Activated CD4-positive, alpha-beta T cell treated with anti-CD3 and anti-CD28 coated beads, Interleukin-2, amount 10 ng/mL, durations not matched to agents 24 days and 14 days (primary cell): Measurements from ENCODE around the gene BRPF1. TPM values are rescaled to one million over a fixed set of nuclear protein-coding genes. Genes with fewer than 3 reads are reported as not detected.
A peak's percentile ranks its signal among the peaks of the same experiment; 100 is the strongest.

Experiments
- DNase-seq: peaks from one replicate; pipeline ENCODE4 v3.0.0; 2022
- H3K27ac Mint-ChIP-seq: one replicate; pipeline ENCODE4 v1.8.0; 2022; ENCODE audit warnings: mild to moderate bottlenecking, mixed read lengths
- H3K27me3 Mint-ChIP-seq: one replicate; pipeline ENCODE4 v1.8.0; 2022; ENCODE audit warnings: mixed read lengths
- H3K36me3 Mint-ChIP-seq: one replicate; pipeline ENCODE4 v1.8.0; 2022; ENCODE audit warnings: low read depth, mild to moderate bottlenecking, mixed read lengths
- H3K4me1 Mint-ChIP-seq: one replicate; pipeline ENCODE4 v1.8.0; 2021; ENCODE audit warnings: mixed read lengths
- H3K4me3 Mint-ChIP-seq: one replicate; pipeline ENCODE4 v1.8.0; 2022; ENCODE audit warnings: mild to moderate bottlenecking, moderate library complexity, mixed read lengths
- H3K9me3 Mint-ChIP-seq: one replicate; pipeline ENCODE4 v1.8.0; 2021; ENCODE audit warnings: mixed read lengths
- intact Hi-C: fragments of 100-400 bp; cut with micrococcal nuclease; formaldehyde crosslinking; loops from one replicate; pipeline ENCODE4 v1.15.1; 2023
- total RNA-seq: library from RNA; stranded (reverse); gene quantifications from 2 replicates; pipeline ENCODE4 v1.2.3, GENCODE V29; 2022

Gene BRPF1
- total RNA-seq, 1 donor from 2014 or later: 45.3 TPM

DNA sequence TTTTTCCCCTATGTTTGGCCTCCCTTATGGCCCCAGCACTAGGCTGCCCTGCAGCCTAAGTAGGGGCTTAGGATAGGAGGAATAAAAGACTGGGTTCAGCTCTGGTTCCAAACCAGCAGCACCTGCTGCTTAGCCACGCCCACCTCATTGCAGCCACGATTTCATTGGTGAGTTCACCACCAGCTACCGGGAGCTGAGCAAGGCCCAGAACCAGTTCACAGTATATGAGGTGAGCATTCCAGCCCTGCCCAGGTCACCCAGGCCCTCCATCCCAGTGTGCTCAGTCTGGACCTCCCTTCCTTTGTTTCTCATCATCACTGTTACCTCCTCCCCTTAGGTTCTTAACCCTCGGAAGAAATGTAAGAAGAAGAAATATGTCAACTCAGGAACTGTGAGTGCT is 16.4 kb upstream of the BRPF1 start:
- Mint-ChIP-seq H3K4me1 (peaks cover 6% of the 10 kb centered on the region), H3K27me3 (peaks cover 18% of the 10 kb centered on the region), H3K27ac (no peak overlapping the region), H3K9me3 (no peaks in the 10 kb centered on the region), H3K36me3 (no peaks in the 10 kb centered on the region), H3K4me3 (no peak overlapping the region)
- no peak for DNase-seq
- intact Hi-C loops: no loop called here

DNA sequence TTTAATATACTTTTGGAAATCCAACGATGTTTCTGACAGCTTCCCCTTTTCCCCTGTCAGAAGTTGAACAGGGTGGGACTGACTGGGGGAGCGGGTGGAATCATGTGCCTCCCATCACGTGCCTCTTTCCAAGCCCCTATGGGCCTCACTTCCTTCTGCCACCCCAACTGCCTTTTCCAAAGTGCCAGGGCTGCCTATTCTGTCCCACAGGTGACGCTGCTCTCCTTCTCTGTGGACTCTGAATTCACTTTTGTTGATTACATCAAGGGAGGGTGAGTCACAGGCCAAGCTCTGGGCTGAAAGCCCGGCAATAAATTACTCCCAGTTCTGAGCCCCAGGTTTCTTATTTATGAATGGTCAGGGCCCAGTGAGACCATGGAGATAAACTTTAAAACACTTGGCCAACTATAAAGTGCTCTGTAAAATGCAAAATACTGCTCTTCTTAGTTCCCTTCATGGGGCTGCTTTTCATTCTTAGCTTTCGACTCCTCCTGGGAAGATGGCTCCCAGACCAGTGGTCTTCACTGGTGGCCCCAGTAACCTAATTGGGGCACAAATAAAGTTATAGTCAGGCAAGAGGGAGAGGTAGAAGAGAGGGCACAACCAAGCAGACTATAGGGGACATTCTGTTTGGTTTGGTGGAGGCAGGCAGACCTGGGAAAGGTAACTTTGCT is 15.6 kb upstream of the BRPF1 start:
- intact Hi-C loops: no loop called here
- H3K9me3 Mint-ChIP-seq: no peaks in the 10 kb centered on the region
- DNase-seq: peak; percentile 71

DNA sequence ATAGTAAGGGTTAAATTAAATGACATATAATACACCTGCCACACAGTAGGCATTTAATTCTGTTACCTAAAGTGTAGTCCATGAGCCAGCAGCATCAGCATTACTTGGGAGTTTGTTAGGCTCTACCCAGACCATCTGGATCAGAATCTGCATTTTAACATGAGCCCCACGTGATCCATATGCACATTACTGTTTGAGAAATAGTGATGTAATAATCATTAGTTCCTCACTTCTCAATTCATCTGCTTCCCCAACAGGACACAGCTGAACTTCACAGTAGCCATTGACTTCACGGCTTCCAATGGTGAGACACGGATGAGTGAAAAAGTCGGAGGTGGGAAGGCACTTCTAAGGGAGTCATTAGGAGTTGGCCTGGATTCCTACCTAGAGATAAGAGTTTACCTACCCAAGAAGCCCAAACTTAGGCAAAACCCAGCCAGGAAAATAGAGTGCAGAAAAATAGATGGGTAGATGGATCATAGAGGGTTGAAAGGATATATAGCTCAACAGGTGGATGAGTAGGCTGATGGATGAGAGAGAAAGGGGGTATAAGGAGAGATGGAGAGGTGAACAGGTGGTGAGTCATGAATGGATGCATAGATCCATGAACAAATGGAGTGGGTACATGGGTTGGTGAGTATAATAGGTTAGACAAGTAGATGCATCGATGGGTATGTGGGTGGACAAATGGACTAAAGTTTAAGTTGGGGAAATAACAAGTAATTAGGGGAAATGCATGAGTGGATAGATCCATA is 14.6 kb upstream of the BRPF1 start:
- Mint-ChIP-seq H3K27ac (no peak overlapping the region), H3K27me3 (peaks cover 12% of the 10 kb centered on the region), H3K4me3 (no peak overlapping the region), H3K4me1 (peaks cover 2% of the 10 kb centered on the region), H3K36me3 (no peaks in the 10 kb centered on the region), H3K9me3 (no peaks in the 10 kb centered on the region)
- no peak for DNase-seq
- intact Hi-C loops: no loop called here

More for the DNA sequence above, 15.6 kb upstream of the BRPF1 start:
- peaks cover 16% of the 10 kb centered on the region for H3K27me3 Mint-ChIP-seq
- no peaks in the 10 kb centered on the region for H3K36me3 Mint-ChIP-seq
- no peak overlapping the region for H3K27ac Mint-ChIP-seq
- no peak overlapping the region for H3K4me3 Mint-ChIP-seq
- peaks cover 2% of the 10 kb centered on the region for H3K4me1 Mint-ChIP-seq

DNA sequence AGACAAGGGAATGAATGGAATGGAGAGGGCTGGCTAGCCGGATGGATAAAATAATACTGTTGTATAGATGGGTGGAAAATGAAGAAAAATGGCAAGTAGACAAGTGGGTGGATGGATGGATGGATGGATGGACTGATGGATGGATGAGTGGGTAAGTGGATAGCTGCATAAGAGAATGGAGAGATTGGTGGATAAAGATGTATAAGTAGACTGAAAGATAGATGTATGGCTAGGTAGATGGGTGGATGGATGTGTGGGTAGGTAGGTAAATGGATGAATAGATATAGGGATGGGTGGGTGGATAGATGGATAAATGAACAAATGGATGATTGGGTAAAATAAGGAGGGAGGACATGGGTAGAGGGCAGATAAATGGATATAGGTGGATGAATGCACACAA is 14.0 kb upstream of the BRPF1 start:
- H3K4me3 Mint-ChIP-seq: no peak overlapping the region
- no peak overlapping the region for H3K27ac Mint-ChIP-seq
- no peaks in the 10 kb centered on the region for H3K9me3 Mint-ChIP-seq
- intact Hi-C loops: no loop called here
- DNase-seq: no peak
- no peaks in the 10 kb centered on the region for H3K36me3 Mint-ChIP-seq
- peaks cover 12% of the 10 kb centered on the region for H3K27me3 Mint-ChIP-seq
- peaks cover 2% of the 10 kb centered on the region for H3K4me1 Mint-ChIP-seq

DNA sequence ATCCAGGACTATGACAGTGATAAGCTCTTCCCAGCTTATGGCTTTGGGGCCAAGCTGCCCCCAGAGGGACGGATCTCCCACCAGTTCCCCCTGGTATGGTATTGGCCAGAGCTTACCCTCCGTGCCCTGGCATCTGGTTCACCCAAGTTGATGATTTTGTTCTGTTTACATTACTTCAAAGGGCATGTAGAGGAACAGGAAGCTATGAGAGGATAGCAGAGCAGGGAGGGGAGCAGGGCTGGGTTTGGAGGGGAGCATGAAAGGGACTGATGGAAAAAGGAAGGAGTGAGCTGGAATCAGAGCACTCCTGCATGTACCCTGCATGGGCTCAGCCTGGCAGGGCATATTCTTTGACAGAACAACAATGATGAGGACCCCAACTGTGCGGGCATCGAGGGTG is 13.4 kb upstream of the BRPF1 start:
- DNase-seq: no peak
- Mint-ChIP-seq H3K36me3 (no peaks in the 10 kb centered on the region), H3K27me3 (peaks cover 11% of the 10 kb centered on the region), H3K4me3 (no peak overlapping the region), H3K4me1 (peaks cover 2% of the 10 kb centered on the region), H3K9me3 (no peaks in the 10 kb centered on the region), H3K27ac (no peak overlapping the region)
- intact Hi-C loops: no loop called here

DNA sequence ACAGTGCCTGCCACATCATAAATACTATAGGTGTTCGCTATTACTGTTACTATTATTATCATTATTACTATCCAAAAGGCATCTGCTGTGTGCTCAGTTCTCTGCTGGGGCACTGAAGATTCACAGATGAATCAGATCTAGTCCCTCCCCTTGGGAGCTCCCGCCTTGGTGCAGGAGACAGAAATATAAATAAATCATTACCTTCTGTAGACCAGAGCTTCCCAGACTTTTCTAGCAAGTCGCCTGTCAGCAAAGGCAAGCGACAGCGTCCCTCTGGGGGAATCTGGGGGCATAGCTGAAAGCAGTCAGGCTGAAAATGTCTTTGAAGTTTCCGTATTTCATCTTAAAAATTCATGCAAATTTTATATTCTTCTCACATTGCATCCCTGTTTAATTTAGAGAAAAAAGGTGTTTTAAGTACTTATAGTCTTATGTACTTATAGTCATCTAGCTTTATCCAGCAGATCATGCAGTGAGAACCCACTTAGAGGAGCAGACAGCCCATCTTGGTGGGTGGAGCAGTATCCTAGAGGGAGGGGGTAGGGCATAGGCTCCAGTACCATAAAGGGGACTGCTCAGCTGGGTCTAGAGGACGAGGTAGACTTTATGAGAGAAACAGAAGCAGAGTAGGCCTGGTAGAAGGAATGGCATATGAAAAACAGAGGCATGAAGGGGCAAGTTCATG is 10.4 kb upstream of the BRPF1 start:
- no peaks in the 10 kb centered on the region for H3K9me3 Mint-ChIP-seq
- no peak overlapping the region for H3K4me3 Mint-ChIP-seq
- peaks cover 6% of the 10 kb centered on the region for H3K27me3 Mint-ChIP-seq
- no peak overlapping the region for H3K27ac Mint-ChIP-seq
- no peaks in the 10 kb centered on the region for H3K36me3 Mint-ChIP-seq
- H3K4me1 Mint-ChIP-seq: no peaks in the 10 kb centered on the region
- intact Hi-C loops: no loop called here
- no peak for DNase-seq

DNA sequence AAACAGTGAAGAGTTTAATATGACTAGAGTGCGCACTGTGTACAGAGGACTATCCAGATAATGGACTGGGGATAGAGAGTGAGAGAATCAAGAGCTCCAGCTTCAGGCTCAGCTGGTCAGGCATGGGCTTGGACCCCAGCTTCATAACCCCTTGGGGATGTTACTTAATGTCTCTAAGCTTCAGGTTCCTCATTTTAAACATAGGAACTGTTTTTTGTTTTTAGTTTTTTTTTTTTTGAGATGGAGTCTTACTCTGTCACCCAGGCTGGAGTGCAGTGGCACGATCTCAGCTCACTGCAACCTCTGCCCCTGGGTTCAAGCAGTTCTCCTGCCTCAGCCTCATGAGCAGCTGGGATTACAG is 9.9 kb upstream of the BRPF1 start:
- Mint-ChIP-seq H3K4me1 (peaks cover 3% of the 10 kb centered on the region), H3K4me3 (no peak overlapping the region), H3K36me3 (no peaks in the 10 kb centered on the region), H3K27me3 (peaks cover 6% of the 10 kb centered on the region), H3K9me3 (no peaks in the 10 kb centered on the region), H3K27ac (no peak overlapping the region)
- intact Hi-C loops: no loop called here
- no peak for DNase-seq

DNA sequence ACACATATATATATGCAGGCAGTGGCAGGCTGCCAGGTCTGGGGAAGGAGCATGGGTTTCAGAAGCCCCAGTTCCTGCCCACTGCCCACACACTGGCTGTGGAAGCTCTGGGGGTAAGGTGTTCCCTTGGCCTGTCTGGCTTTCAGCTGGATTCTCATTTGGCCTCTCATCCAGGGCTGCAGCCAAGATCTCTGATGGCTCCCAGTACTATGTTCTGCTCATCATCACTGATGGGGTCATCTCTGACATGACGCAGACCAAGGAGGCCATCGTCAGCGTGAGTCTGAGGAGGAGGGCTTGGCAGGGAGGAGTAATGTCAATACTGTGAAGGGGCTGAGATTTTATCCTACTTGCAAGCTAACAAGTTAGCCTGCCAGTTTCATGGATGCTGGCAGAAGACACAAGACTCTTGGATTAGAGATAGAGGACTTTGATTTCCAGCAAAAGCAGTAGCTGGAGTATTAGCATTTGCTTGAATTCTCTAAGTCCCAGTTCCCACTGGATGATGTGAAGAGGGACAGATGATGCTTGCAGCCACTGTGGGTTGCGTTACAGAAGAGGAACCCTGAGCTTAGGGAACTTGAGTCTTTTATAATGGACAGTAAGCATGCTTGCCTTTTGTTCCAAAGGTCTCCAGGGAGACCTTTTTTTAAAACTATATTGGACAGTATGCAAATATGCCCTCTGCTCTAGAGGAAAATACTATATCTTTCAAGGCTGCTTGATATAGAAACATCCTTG is 5.6 kb upstream of the BRPF1 start:
- H3K27me3 Mint-ChIP-seq: no peaks in the 10 kb centered on the region
- intact Hi-C loops: loop anchor here (5.0 kb wide), 2 partner anchors 224 to 374 kb away; no protein-coding TSS in a partner anchor
- DNase-seq: no peak
- H3K4me1 Mint-ChIP-seq: peaks cover 29% of the 10 kb centered on the region
- H3K9me3 Mint-ChIP-seq: no peaks in the 10 kb centered on the region
- H3K27ac Mint-ChIP-seq: no peak overlapping the region
- H3K4me3 Mint-ChIP-seq: no peak overlapping the region
- no peaks in the 10 kb centered on the region for H3K36me3 Mint-ChIP-seq

- peak overlapping the region; percentile 75 for H3K4me3 Mint-ChIP-seq
- DNase-seq: peak; percentile 85
- H3K27ac Mint-ChIP-seq: peak overlapping the region; percentile 69
- no peaks in the 10 kb centered on the region for H3K27me3 Mint-ChIP-seq
- H3K36me3 Mint-ChIP-seq: no peaks in the 10 kb centered on the region
- H3K9me3 Mint-ChIP-seq: no peaks in the 10 kb centered on the region
- H3K4me1 Mint-ChIP-seq: peaks cover 30% of the 10 kb centered on the region
- intact Hi-C loops: loop anchor here (5.0 kb wide), 2 partner anchors 225 to 375 kb away; no protein-coding TSS in a partner anchor
These were observed 4.4 kb upstream of the BRPF1 start for GRCh38 chr3:9727041-9727595.

- Mint-ChIP-seq H3K36me3 (no peaks in the 10 kb centered on the region), H3K27me3 (no peaks in the 10 kb centered on the region), H3K4me1 (peaks cover 34% of the 10 kb centered on the region), H3K9me3 (no peaks in the 10 kb centered on the region), H3K27ac (peak overlapping the region; percentile 7), H3K4me3 (no peak overlapping the region)
- no peak for DNase-seq
- intact Hi-C loops: loop anchor here (5.0 kb wide), 2 partner anchors 225 to 375 kb away; no protein-coding TSS in a partner anchor
These were observed 3.8 kb upstream of the BRPF1 start for GRCh38 chr3:9727743-9728142.

- Mint-ChIP-seq H3K27me3 (no peaks in the 10 kb centered on the region), H3K4me1 (peaks cover 48% of the 10 kb centered on the region), H3K27ac (no peak overlapping the region), H3K9me3 (no peaks in the 10 kb centered on the region), H3K4me3 (no peak overlapping the region), H3K36me3 (peaks cover 12% of the 10 kb centered on the region)
- intact Hi-C loops: loop anchor here (5.0 kb wide), 2 partner anchors 227 to 377 kb away; no protein-coding TSS in a partner anchor
- no peak for DNase-seq
These were observed 2.1 kb upstream of the BRPF1 start for GRCh38 chr3:9729419-9729818.

DNA sequence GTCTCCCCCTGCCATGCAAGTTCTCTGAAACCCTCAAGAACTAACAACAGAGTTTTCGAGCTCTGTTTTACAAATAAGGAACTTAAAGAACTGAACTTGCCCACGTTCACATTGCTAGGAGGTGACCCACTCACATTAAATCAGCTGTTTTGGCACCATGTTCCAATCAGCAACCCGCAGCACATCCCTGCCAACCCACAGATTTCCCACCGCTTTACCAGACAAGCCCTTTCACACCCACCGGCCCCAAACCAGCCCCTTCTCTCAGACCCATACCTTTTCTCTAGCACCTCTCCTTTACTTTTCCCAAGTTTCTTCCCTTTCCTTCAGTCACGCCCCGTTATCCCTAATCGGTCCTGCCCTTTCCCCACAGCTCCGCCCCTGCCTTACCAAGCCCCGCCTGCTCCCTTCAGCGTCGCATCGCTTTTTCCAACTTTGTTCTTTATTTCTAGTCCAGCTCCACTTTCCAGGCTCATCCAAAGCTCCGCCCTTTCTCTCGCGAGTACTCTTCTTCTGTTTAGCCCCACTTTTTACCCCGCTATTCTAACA is 804 bp upstream of the BRPF1 start:
- Mint-ChIP-seq H3K27ac (peak overlapping the region; percentile 95), H3K9me3 (no peaks in the 10 kb centered on the region), H3K4me3 (peak overlapping the region; percentile 87), H3K4me1 (peaks cover 60% of the 10 kb centered on the region), H3K36me3 (peaks cover 25% of the 10 kb centered on the region), H3K27me3 (no peaks in the 10 kb centered on the region)
- intact Hi-C loops: loop anchor here (1.0 to 2.0 kb wide), 6 partner anchors 20 to 368 kb away; partner anchors contain the start of genes CRELD1, MTMR14, SETD5 and TADA3
- no peak for DNase-seq
